Measurements from ENCODE around the gene SRRD. TPM values are rescaled to one million over a fixed set of nuclear protein-coding genes. Genes with fewer than 3 reads are reported as not detected.

Gene SRRD
- total and polyA plus RNA-seq, 2 of the 8 experiments (the other 6 are each of a cell fraction or from before 2014, with no cell fraction given) = 17.1 to 25.3 TPM

- TF ChIP-seq CREB1 (IDR thresholded peaks at IDR 0.05) = no peak
- no peak for TF ChIP-seq KDM5A (IDR thresholded peaks at IDR 0.05; ENCODE audit: low read length)
- no peak for TF ChIP-seq TAF7 (optimal IDR thresholded peaks at IDR 0.05; ENCODE audit: borderline replicate concordance, low read depth, low read length)
- no peak for TF ChIP-seq ATF2 (IDR thresholded peaks at IDR 0.05; ENCODE audit: low read length)
- TF ChIP-seq RFX5 (IDR thresholded peaks at IDR 0.05; ENCODE audit: borderline replicate concordance, low read depth, low read length) = no peak
- TF ChIP-seq PHF8 (conservative IDR thresholded peaks at IDR 0.05; ENCODE audit: low read depth, low read length) = no peak
- TF ChIP-seq CEBPB (IDR thresholded peaks at IDR 0.05; ENCODE audit: low read depth, low read length) = no peak
- TF ChIP-seq SP4 (IDR thresholded peaks at IDR 0.05; ENCODE audit: low read length) = no peak
- TF ChIP-seq BCL11A (IDR thresholded peaks at IDR 0.05; ENCODE audit: low read depth in 2 of 2, low read length in 2 of 2) = no peak
- TF ChIP-seq POLR2AphosphoS5 (IDR thresholded peaks at IDR 0.05; ENCODE audit: low read depth, low read length) = no peak
- no peak for TF ChIP-seq EGR1 (IDR thresholded peaks at IDR 0.05; ENCODE audit: borderline replicate concordance, low read depth, low read length)
- TF ChIP-seq EP300 (IDR thresholded peaks at IDR 0.05; ENCODE audit: borderline replicate concordance in 1 of 2, low read depth in 2 of 2, low read length in 2 of 2) = no peak
- peak; percentile 35 for TF ChIP-seq ASH2L (IDR thresholded peaks at IDR 0.05; ENCODE audit: low read length)
- no peak for TF ChIP-seq SIRT6 (IDR thresholded peaks at IDR 0.05; ENCODE audit: low read length)
- peak; percentile 64 to 70 for TF ChIP-seq RAD21 (IDR thresholded peaks at IDR 0.05 in 1 of 2, conservative IDR thresholded peaks at IDR 0.05 in 1 of 2; ENCODE audit: low read depth in 2 of 2, low read length in 2 of 2)
- TF ChIP-seq SAP30 (IDR thresholded peaks at IDR 0.05; ENCODE audit: insufficient read depth, insufficient replicate concordance, low read length) = no peak
- TF ChIP-seq MAX (IDR thresholded peaks at IDR 0.05) = no peak
- peak; percentile 73 to 79 (median 73) for TF ChIP-seq CTCF (IDR thresholded peaks at IDR 0.05; ENCODE audit: control extremely low read depth in 1 of 3, insufficient read depth in 1 of 3, low read depth in 1 of 3, low read length in 3 of 3)
- no peak for TF ChIP-seq GTF2F1 (IDR thresholded peaks at IDR 0.05; ENCODE audit: borderline replicate concordance, low read depth, low read length)
Observed at GRCh38 chr22:26502688-26503561, 19.2 kb downstream of the SRRD start (continued).
